Loucy (cell line): ENCODE measurements around the gene RGMB.

Experiments
- H2AFZ ChIP-seq: fragments of 200-600 bp; sonication (generic); 2 replicates; pipeline ENCODE4 v1.6.0; 2016; ENCODE audit warnings: antibody characterized with exemption, mild to moderate bottlenecking, low read length, moderate library complexity
- H3F3A ChIP-seq: fragments of 200-600 bp; 2 replicates; pipeline ENCODE4 v1.6.0; 2016; ENCODE audit warnings: antibody characterized with exemption, low read depth, mild to moderate bottlenecking
- H3K27me3 ChIP-seq: fragments of 200-600 bp; sonication (generic); 2 replicates; pipeline ENCODE4 v1.6.1; 2014; ENCODE audit warnings: low read length, mild to moderate bottlenecking; ENCODE audit not compliant: insufficient read depth, poor library complexity, severe bottlenecking
- H3K36me3 ChIP-seq: fragments of 200-600 bp; sonication (generic); 2 replicates; pipeline ENCODE4 v1.6.1; 2016; ENCODE audit warnings: low read length; ENCODE audit not compliant: insufficient read depth
- H3K4me1 ChIP-seq: fragments of 200-600 bp; sonication (generic); 2 replicates; pipeline ENCODE4 v1.5.1; 2014; ENCODE audit warnings: low read length, mild to moderate bottlenecking; ENCODE audit not compliant: insufficient read depth, poor library complexity, severe bottlenecking
- H3K4me2 ChIP-seq: fragments of 200-600 bp; sonication (generic); 2 replicates; pipeline ENCODE4 v1.6.0; 2014; ENCODE audit warnings: antibody characterized with exemption, low read length, low read depth, mild to moderate bottlenecking; ENCODE audit not compliant: poor library complexity, severe bottlenecking
- H3K4me3 ChIP-seq: fragments of 200-600 bp; sonication (generic); 2 replicates; pipeline ENCODE4 v1.5.1; 2014; ENCODE audit warnings: low read length, mild to moderate bottlenecking, mixed read lengths; ENCODE audit not compliant: poor library complexity, severe bottlenecking
- H3K79me2 ChIP-seq: fragments of 200-600 bp; sonication (generic); 2 replicates; pipeline ENCODE4 v1.6.1; 2014; ENCODE audit warnings: low read length; ENCODE audit not compliant: insufficient read depth
- H3K9ac ChIP-seq: fragments of 200-600 bp; sonication (generic); 2 replicates; pipeline ENCODE4 v1.6.0; 2014; ENCODE audit warnings: mild to moderate bottlenecking, low read depth, low read length, moderate library complexity; ENCODE audit not compliant: poor library complexity, severe bottlenecking
- H3K9me2 ChIP-seq: fragments of 200-600 bp; sonication (generic); replicated peaks from 2 replicates; pipeline ENCODE4 v1.6.1; 2016; ENCODE audit warnings: low read depth, low read length, mixed read lengths
- H3K9me3 ChIP-seq: fragments of 200-600 bp; sonication (generic); 2 replicates; pipeline ENCODE4 v1.6.1; 2014; ENCODE audit warnings: mild to moderate bottlenecking, antibody characterized with exemption, low read length, low read depth; ENCODE audit not compliant: insufficient read depth
- H4K20me1 ChIP-seq: fragments of 200-600 bp; sonication (generic); 2 replicates; pipeline ENCODE4 v1.6.0; 2014; ENCODE audit warnings: antibody characterized with exemption, low read length, mild to moderate bottlenecking; ENCODE audit not compliant: insufficient read depth, poor library complexity, severe bottlenecking
- CTCF ChIP-seq: fragments of 200-600 bp; sonication (generic); conservative IDR thresholded peaks from 2 replicates; pipeline ENCODE4 v1.5.1; 2014; ENCODE audit warnings: mild to moderate bottlenecking, antibody characterized with exemption, low read length
- EZH2phosphoT487 ChIP-seq: fragments of 200-600 bp; IDR thresholded peaks from 2 replicates; pipeline ENCODE4 v1.6.1; 2018; ENCODE audit warnings: antibody characterized with exemption, mild to moderate bottlenecking, moderate library complexity, borderline replicate concordance

The RGMB gene

GRCh38 chr5:98795243-98795642, 21.8 kb downstream of the RGMB start:
- Histone ChIP-seq H3K4me2 (no peak overlapping the region), H3K9me2 (no peaks in the 10 kb centered on the region), H3K27me3 (no peaks in the 10 kb centered on the region), H3K9me3 (no peaks in the 10 kb centered on the region), H3K4me3 (no peak overlapping the region), H3K9ac (no peak overlapping the region), H3K79me2 (no peaks in the 10 kb centered on the region), H3K4me1 (no peaks in the 10 kb centered on the region), H3K36me3 (no peaks in the 10 kb centered on the region), H4K20me1 (no peaks in the 10 kb centered on the region), H2AFZ (no peak overlapping the region), H3F3A (no peaks in the 10 kb centered on the region)
- TF ChIP-seq EZH2phosphoT487: no peak
- no peak for TF ChIP-seq CTCF

DNA sequence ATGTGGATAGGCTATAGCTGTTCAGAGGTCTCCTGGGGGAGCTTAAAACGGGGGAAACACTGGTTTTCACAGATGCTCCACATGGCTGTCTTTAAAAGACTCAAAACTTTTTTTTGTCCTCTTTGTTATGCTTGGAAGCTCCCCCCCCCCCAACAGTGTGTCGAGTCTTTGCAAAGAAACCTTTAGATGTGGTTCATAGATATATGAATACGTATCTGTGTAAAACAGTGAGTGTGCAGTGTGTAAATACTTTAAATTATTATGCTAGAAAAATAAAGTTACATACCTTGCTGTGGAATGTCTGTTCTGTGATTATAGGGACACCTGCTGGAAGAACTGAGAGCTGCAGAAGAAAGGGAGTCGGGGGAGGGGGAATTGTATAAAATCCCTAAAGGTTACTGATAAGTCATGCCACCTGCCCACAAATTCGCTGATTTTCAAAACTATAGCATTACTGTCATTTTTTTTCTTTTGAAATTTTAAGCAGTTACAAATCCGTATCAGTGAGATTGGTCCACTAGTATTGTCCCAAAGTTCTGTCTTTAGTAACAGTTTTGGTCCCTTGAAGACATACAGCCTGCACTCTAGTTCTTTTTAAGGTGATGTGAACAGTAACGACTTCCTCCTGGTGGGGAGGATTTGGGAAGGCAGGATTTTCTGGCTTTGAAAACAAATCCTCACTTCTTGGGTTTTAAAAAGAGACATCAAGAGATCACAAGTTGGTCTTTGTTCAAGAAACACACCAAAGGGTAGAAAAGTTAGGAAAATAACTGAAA, 22.9 kb downstream of the RGMB start:
- no peaks in the 10 kb centered on the region for H4K20me1 ChIP-seq
- no peak overlapping the region for H3K4me3 ChIP-seq
- no peak overlapping the region for H3K4me2 ChIP-seq
- H3K9ac ChIP-seq: no peak overlapping the region
- TF ChIP-seq EZH2phosphoT487 (no peak), CTCF (peak; percentile 63)
- H3K27me3 ChIP-seq: no peaks in the 10 kb centered on the region
- no peaks in the 10 kb centered on the region for H3F3A ChIP-seq
- H3K4me1 ChIP-seq: no peaks in the 10 kb centered on the region
- H3K36me3 ChIP-seq: no peaks in the 10 kb centered on the region
- H2AFZ ChIP-seq: no peak overlapping the region
- no peaks in the 10 kb centered on the region for H3K9me3 ChIP-seq
- no peaks in the 10 kb centered on the region for H3K79me2 ChIP-seq
- no peaks in the 10 kb centered on the region for H3K9me2 ChIP-seq

- Histone ChIP-seq H3K79me2 (no peaks in the 10 kb centered on the region), H3K4me1 (no peaks in the 10 kb centered on the region), H3F3A (no peaks in the 10 kb centered on the region), H3K4me3 (no peak overlapping the region), H3K36me3 (no peaks in the 10 kb centered on the region), H4K20me1 (no peaks in the 10 kb centered on the region), H3K27me3 (no peaks in the 10 kb centered on the region), H3K4me2 (no peak overlapping the region), H3K9ac (no peak overlapping the region), H3K9me2 (no peaks in the 10 kb centered on the region), H2AFZ (no peak overlapping the region), H3K9me3 (no peaks in the 10 kb centered on the region)
- TF ChIP-seq CTCF (no peak), EZH2phosphoT487 (no peak)
These were observed 24.9 kb downstream of the RGMB start for GRCh38 chr5:98798371-98798770.
